Rectal smooth muscle tissue (tissue), 1 donor: ENCODE data around the gene LMO4.

ENCODE experiments used
- H3K27ac ChIP-seq: one replicate; pipeline ENCODE4 v1.7.0; 2013; ENCODE audit warnings: low read depth, low read length, inconsistent platforms
- H3K27me3 ChIP-seq: one replicate; pipeline ENCODE4 v1.7.0; 2013; ENCODE audit warnings: low read length; ENCODE audit not compliant: control insufficient read depth, insufficient read depth
- H3K36me3 ChIP-seq: one replicate; pipeline ENCODE4 v1.7.0; 2013; ENCODE audit warnings: low read length; ENCODE audit not compliant: control insufficient read depth, insufficient read depth
- H3K4me1 ChIP-seq: one replicate; pipeline ENCODE4 v1.7.0; 2013; ENCODE audit warnings: low read length; ENCODE audit not compliant: control insufficient read depth, insufficient read depth
- H3K4me3 ChIP-seq: one replicate; pipeline ENCODE4 v1.7.0; 2013; ENCODE audit warnings: low read length
- H3K9ac ChIP-seq: one replicate; pipeline ENCODE4 v1.7.0; 2013; ENCODE audit warnings: low read length

Gene LMO4

GRCh38 chr1:87379306-87379705 is 50.6 kb downstream of the LMO4 start:
- H3K9ac ChIP-seq = no peak overlapping the region
- H3K36me3 ChIP-seq = no peaks in the 10 kb centered on the region
- H3K27me3 ChIP-seq = no peaks in the 10 kb centered on the region
- H3K27ac ChIP-seq = no peak overlapping the region
- no peaks in the 10 kb centered on the region for H3K4me1 ChIP-seq
- H3K4me3 ChIP-seq = no peak overlapping the region

DNA sequence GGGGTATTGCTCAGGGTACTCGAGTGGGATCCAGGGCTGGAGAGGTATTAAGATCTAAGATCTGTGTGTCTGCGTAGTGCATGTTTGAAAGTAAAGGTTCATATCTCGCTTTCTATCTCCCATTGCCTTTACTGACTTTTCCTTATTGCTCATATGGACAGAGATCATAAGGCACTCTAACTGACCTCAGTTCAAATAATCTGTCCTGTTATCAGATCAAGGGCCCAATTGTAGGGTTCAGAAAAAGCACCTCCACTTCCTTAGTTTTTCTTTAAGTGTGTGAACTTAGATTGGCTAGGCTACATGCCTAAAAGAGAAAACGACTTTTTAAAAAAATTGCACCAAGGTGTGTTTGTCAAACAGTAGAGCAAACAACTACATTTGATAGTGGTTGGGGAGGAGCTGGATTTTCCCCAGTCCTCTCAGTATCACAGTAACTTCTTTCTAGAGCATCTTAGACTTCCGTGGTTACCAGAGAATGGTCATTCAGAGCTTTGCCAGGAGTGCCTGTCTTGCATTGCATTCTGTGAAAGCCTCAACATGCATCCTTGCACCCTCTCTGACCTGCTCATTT is 57.6 kb downstream of the LMO4 start:
- Histone ChIP-seq H3K27ac (no peak overlapping the region), H3K27me3 (no peaks in the 10 kb centered on the region), H3K4me1 (no peaks in the 10 kb centered on the region), H3K4me3 (no peak overlapping the region), H3K36me3 (no peaks in the 10 kb centered on the region), H3K9ac (no peak overlapping the region)

DNA sequence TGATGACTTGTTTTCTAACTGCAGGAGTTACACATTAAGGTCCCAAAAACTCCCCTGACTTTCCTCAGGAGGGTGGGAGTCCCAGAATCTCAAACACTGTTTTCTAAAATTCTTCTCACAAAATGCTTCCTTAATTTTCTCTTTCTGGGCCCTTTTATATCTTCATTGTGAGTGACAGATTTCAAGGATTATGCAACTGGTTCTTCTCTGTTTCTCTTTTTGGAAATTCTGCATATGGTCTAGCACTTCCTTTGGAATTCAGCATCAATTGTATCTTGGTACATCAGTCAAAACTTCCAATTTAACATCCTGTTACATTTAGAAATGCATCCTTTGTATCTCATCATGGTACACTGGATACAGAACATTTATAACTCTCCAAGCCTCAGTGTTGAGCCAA is 59.7 kb downstream of the LMO4 start:
- no peaks in the 10 kb centered on the region for H3K27me3 ChIP-seq
- no peak overlapping the region for H3K27ac ChIP-seq
- no peak overlapping the region for H3K4me3 ChIP-seq
- H3K4me1 ChIP-seq = no peaks in the 10 kb centered on the region
- no peaks in the 10 kb centered on the region for H3K36me3 ChIP-seq
- H3K9ac ChIP-seq = no peak overlapping the region

DNA sequence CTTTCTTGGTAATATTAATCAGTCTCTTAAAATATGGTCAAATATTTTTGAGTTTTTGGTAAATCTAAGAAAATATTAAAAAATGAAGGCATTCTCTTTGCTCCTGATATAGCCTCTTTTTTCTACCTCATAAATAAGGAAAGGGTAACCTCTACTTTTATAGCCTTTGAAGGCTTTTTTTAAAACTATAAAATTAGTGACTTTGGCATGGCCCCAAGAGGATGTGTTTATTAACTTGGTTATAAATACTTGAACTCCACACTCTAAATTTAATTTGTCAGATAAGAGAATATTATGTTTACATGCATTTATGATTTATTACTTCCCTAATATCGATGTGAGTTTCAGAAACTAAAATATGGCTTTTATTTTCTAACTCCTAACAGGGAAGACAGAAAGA is 60.3 kb downstream of the LMO4 start:
- H3K4me1 ChIP-seq = no peaks in the 10 kb centered on the region
- no peaks in the 10 kb centered on the region for H3K36me3 ChIP-seq
- no peak overlapping the region for H3K27ac ChIP-seq
- H3K4me3 ChIP-seq = no peak overlapping the region
- no peak overlapping the region for H3K9ac ChIP-seq
- no peaks in the 10 kb centered on the region for H3K27me3 ChIP-seq

DNA sequence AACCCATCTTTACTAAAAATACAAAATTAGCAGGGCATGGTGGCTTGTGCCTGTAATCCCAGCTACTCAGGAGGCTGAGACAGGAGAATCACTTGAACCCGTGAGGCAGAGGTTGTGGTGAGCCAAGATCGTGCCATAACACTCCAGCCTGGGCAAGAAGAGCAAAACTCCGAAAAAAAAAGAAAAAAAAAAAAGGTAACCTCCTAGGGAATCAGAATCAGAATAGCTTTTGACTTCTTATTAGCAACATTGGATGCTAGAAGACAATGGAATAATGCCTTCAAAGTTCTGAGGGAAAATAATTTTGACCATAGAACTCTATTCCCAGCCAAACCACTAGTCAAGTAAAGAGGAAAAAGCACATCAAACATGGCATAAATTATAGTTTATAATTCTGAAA is 60.9 kb downstream of the LMO4 start:
- H3K4me1 ChIP-seq = no peaks in the 10 kb centered on the region
- H3K27ac ChIP-seq = no peak overlapping the region
- no peak overlapping the region for H3K4me3 ChIP-seq
- no peak overlapping the region for H3K9ac ChIP-seq
- H3K27me3 ChIP-seq = no peaks in the 10 kb centered on the region
- no peaks in the 10 kb centered on the region for H3K36me3 ChIP-seq

GRCh38 chr1:87392248-87393192 is 63.8 kb downstream of the LMO4 start:
- Histone ChIP-seq H3K36me3 (no peaks in the 10 kb centered on the region), H3K9ac (no peak overlapping the region), H3K27me3 (no peaks in the 10 kb centered on the region), H3K4me1 (no peaks in the 10 kb centered on the region), H3K27ac (no peak overlapping the region), H3K4me3 (no peak overlapping the region)

- no peak overlapping the region for H3K4me3 ChIP-seq
Measured at GRCh38 chr1:87393445-87394085, 64.9 kb downstream of the LMO4 start.

GRCh38 chr1:87394513-87394912 is 65.8 kb downstream of the LMO4 start:
- Histone ChIP-seq H3K27ac (no peak overlapping the region), H3K4me3 (no peak overlapping the region), H3K4me1 (no peaks in the 10 kb centered on the region), H3K36me3 (no peaks in the 10 kb centered on the region), H3K9ac (no peak overlapping the region), H3K27me3 (no peaks in the 10 kb centered on the region)

More at GRCh38 chr1:87393445-87394085, 64.9 kb downstream of the LMO4 start:
- Histone ChIP-seq H3K36me3 (no peaks in the 10 kb centered on the region), H3K9ac (no peak overlapping the region), H3K27ac (no peak overlapping the region), H3K27me3 (no peaks in the 10 kb centered on the region), H3K4me1 (no peaks in the 10 kb centered on the region)

DNA sequence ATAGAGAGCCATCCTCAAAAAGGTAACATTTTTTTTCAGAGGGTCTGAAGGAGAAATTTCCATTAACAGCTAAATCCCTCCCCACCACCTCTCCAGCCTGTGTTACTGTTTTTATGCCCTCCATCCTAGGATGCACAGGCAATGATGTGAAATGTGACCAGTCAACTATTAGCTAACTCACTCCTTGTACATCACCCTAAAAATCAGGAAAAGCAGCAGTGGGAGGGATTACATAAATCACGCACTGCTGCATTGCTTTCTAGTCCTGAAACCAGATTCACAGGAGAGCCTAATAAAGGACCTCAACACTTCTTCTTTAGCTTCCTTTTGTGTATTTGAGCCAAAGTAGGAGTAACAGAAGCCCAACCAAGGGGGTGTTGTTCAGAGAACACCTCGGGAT is 66.3 kb downstream of the LMO4 start:
- Histone ChIP-seq H3K27me3 (no peaks in the 10 kb centered on the region), H3K27ac (no peak overlapping the region), H3K9ac (no peak overlapping the region), H3K36me3 (no peaks in the 10 kb centered on the region), H3K4me1 (no peaks in the 10 kb centered on the region), H3K4me3 (no peak overlapping the region)
